OCI-LY7 (cell line): ENCODE results near the gene GTF2IRD1. TPM values are rescaled to one million over a fixed set of nuclear protein-coding genes. Genes with fewer than 3 reads are reported as not detected.

Experiments used
- BruUV-seq: library from RNA; stranded (reverse); fragments of 400-500 nt; replicated peaks from 2 replicates; lab custom pipeline; 2021; lab: Mats Ljungman, UMichigan
- CTCF ChIA-PET: fragments of 300-600 bp; sonication (Branson Sonifier 250); formaldehyde crosslinking; loops from one replicate; lab custom pipeline; 2022; ENCODE audit warnings: antibody characterized with exemption; ENCODE audit not compliant: unreplicated experiment; lab: Charles Lee
- POLR2A ChIA-PET: fragments of 300-600 bp; sonication (Branson Sonifier 250); formaldehyde crosslinking; loops from one replicate; lab custom pipeline; 2022; ENCODE audit warnings: antibody characterized with exemption; lab: Charles Lee
- DNase-seq: peaks from one replicate; pipeline ENCODE4 v3.0.0-alpha.2; 2015; ENCODE audit warnings: low spot score
- H2AFZ ChIP-seq: fragments of 200-600 bp; sonication (generic), shearing (Covaris generic); 2 replicates; pipeline ENCODE4 v1.6.1; 2014; ENCODE audit warnings: mild to moderate bottlenecking, antibody characterized with exemption, low read length, moderate library complexity
- H3K27ac ChIP-seq: fragments of 200-600 bp; sonication (generic); 2 replicates; pipeline ENCODE4 v1.5.1; 2014; ENCODE audit warnings: mixed run types, low read depth, mild to moderate bottlenecking, moderate library complexity, low read length, inconsistent platforms; ENCODE audit not compliant: poor library complexity, severe bottlenecking
- H3K36me3 ChIP-seq: fragments of 200-600 bp; sonication (generic); 2 replicates; pipeline ENCODE4 v1.6.1; 2014; ENCODE audit warnings: mild to moderate bottlenecking, antibody characterized with exemption, low read length, moderate library complexity, mixed read lengths; ENCODE audit not compliant: insufficient read depth
- H3K4me1 ChIP-seq: fragments of 200-600 bp; sonication (generic); 2 replicates; pipeline ENCODE4 v1.5.1; 2014; ENCODE audit warnings: mild to moderate bottlenecking, low read length; ENCODE audit not compliant: insufficient read depth, poor library complexity, severe bottlenecking
- H3K4me2 ChIP-seq: fragments of 200-600 bp; sonication (generic); 2 replicates; pipeline ENCODE4 v1.6.1; 2014; ENCODE audit warnings: mild to moderate bottlenecking, low read length
- H3K4me3 ChIP-seq: fragments of 200-600 bp; sonication (generic); 2 replicates; pipeline ENCODE4 v1.5.1; 2014; ENCODE audit warnings: mild to moderate bottlenecking, low read depth, low read length; ENCODE audit not compliant: poor library complexity, severe bottlenecking
- H3K79me2 ChIP-seq: fragments of 200-600 bp; sonication (generic); 2 replicates; pipeline ENCODE4 v1.6.1; 2016; ENCODE audit warnings: low read depth, mild to moderate bottlenecking, low read length, moderate library complexity, mixed read lengths; ENCODE audit not compliant: insufficient read depth
- H3K9me2 ChIP-seq: fragments of 200-600 bp; sonication (generic); 2 replicates; pipeline ENCODE4 v1.6.1; 2016; ENCODE audit warnings: mild to moderate bottlenecking, low read length, mixed read lengths; ENCODE audit not compliant: insufficient read depth
- H3K9me3 ChIP-seq: fragments of 200-600 bp; sonication (generic); 2 replicates; pipeline ENCODE4 v1.6.1; 2014; ENCODE audit warnings: mild to moderate bottlenecking, mixed run types, low read length, mixed read lengths
- H4K20me1 ChIP-seq: fragments of 200-600 bp; sonication (generic); 2 replicates; pipeline ENCODE4 v1.6.1; 2014; ENCODE audit warnings: mild to moderate bottlenecking, antibody characterized with exemption, low read length, moderate library complexity, mixed read lengths; ENCODE audit not compliant: insufficient read depth
- CTCF ChIP-seq: fragments of 200-600 bp; sonication (generic); conservative IDR thresholded peaks from 2 replicates; pipeline ENCODE4 v1.5.1; 2014; ENCODE audit warnings: mild to moderate bottlenecking, antibody characterized with exemption, low read length, moderate library complexity, mixed read lengths
- EZH2phosphoT487 ChIP-seq: fragments of 200-600 bp; sonication (generic); IDR thresholded peaks from 2 replicates; pipeline ENCODE4 v1.6.1; 2018; ENCODE audit warnings: low read depth, borderline replicate concordance, mild to moderate bottlenecking, mixed run types, antibody characterized with exemption, low read length, moderate library complexity, mixed read lengths
- intact Hi-C: fragments of 100-400 bp; cut with micrococcal nuclease; formaldehyde crosslinking; loops from one replicate; pipeline ENCODE4 v1.10.0; 2022; ENCODE audit not compliant: unreplicated experiment
- total RNA-seq, 2 experiments: library from RNA; depleted of rRNA in 1 of 2; stranded (reverse); fragments of >200 nt in 1 of 2; shearing (Covaris generic) in 1 of 2; gene quantifications; 2 replicates each; pipeline ENCODE4 v1.2.3, GENCODE V29; 2014 to 2022

The GTF2IRD1 gene
- total RNA-seq, 2 experiments from 2014 or later = 4.4 to 34.3 TPM

GRCh38 chr7:74627661-74628411 is 174.1 kb downstream of the GTF2IRD1 start:
- Histone ChIP-seq H3K4me2 (no peak overlapping the region), H2AFZ (peak overlapping the region; percentile 15; the same call in 1 of the 2 replicates), H3K9me3 (no peaks in the 10 kb centered on the region), H3K4me1 (peaks cover 7% of the 10 kb centered on the region), H3K9me2 (no peaks in the 10 kb centered on the region), H3K4me3 (no peak overlapping the region), H3K27ac (no peak overlapping the region), H4K20me1 (no peaks in the 10 kb centered on the region), H3K79me2 (no peaks in the 10 kb centered on the region), H3K36me3 (no peaks in the 10 kb centered on the region)
- intact Hi-C loops = no loop called here
- DNase-seq = no peak
- TF ChIP-seq EZH2phosphoT487 = no peak
- no peak for TF ChIP-seq CTCF
- CTCF ChIA-PET = no interaction called here
- no TSS peak for BruUV-seq
- POLR2A ChIA-PET = interaction anchor here (0.6 to 1.3 kb wide), 2 partner anchors 33 to 351 kb away, joined by 3 to 4 read pairs; no protein-coding TSS in a partner anchor

GRCh38 chr7:74632505-74632904 is 178.8 kb downstream of the GTF2IRD1 start:
- CTCF ChIA-PET = no interaction called here
- TF ChIP-seq CTCF (no peak), EZH2phosphoT487 (no peak)
- no peak overlapping the region for H3K4me3 ChIP-seq
- no TSS peak for BruUV-seq
- H3K4me1 ChIP-seq = peaks cover 7% of the 10 kb centered on the region
- H3K9me3 ChIP-seq = no peaks in the 10 kb centered on the region
- no peak overlapping the region for H3K4me2 ChIP-seq
- no peak overlapping the region for H2AFZ ChIP-seq
- H3K79me2 ChIP-seq = no peaks in the 10 kb centered on the region
- POLR2A ChIA-PET = interaction anchor here (0.6 kb wide), 1 partner anchor 352 kb away, joined by 4 read pairs; no protein-coding TSS in a partner anchor
- no peak for DNase-seq
- no peaks in the 10 kb centered on the region for H4K20me1 ChIP-seq
- no peaks in the 10 kb centered on the region for H3K9me2 ChIP-seq
- no peaks in the 10 kb centered on the region for H3K36me3 ChIP-seq
- no peak overlapping the region for H3K27ac ChIP-seq
- intact Hi-C loops = loop anchor here (5.0 kb wide), 1 partner anchor 35 kb away; no protein-coding TSS in a partner anchor

GRCh38 chr7:74633451-74633921 is 179.8 kb downstream of the GTF2IRD1 start:
- Histone ChIP-seq H4K20me1 (no peaks in the 10 kb centered on the region), H3K36me3 (no peaks in the 10 kb centered on the region), H3K9me2 (no peaks in the 10 kb centered on the region), H3K4me3 (no peak overlapping the region), H3K4me1 (peaks cover 7% of the 10 kb centered on the region), H2AFZ (no peak overlapping the region), H3K79me2 (no peaks in the 10 kb centered on the region), H3K4me2 (no peak overlapping the region), H3K9me3 (no peaks in the 10 kb centered on the region), H3K27ac (no peak overlapping the region)
- ChIA-PET POLR2A (no interaction called here), CTCF (no interaction called here)
- no TSS peak for BruUV-seq
- intact Hi-C loops = loop anchor here (5.0 kb wide), 1 partner anchor 36 kb away; no protein-coding TSS in a partner anchor
- TF ChIP-seq EZH2phosphoT487 (no peak), CTCF (no peak)
- no peak for DNase-seq
